ENCODE results near the gene ATP6V0D1.

- TF ChIP-seq CTCF (conservative IDR thresholded peaks at IDR 0.05; ENCODE audit: low read depth in 2 of 2) (no peak), EZH2 (IDR thresholded peaks at IDR 0.05; ENCODE audit: low read depth, unreplicated experiment) (no peak), REST (IDR thresholded peaks at IDR 0.05; ENCODE audit: unreplicated experiment) (no peak), CREB1 (CRISPR knock-in tag; IDR thresholded peaks at IDR 0.05; ENCODE audit: low read depth) (no peak), ETS1 (IDR thresholded peaks at IDR 0.05) (no peak), POLR2AphosphoS5 (IDR thresholded peaks at IDR 0.05; ENCODE audit: low read depth) (no peak), ZNF114 (CRISPR knock-in tag; IDR thresholded peaks at IDR 0.05) (no peak), JUNB (IDR thresholded peaks at IDR 0.05; ENCODE audit: unreplicated experiment) (no peak), STAT1 (IDR thresholded peaks at IDR 0.05; ENCODE audit: unreplicated experiment) (no peak)
Observed at GRCh38 chr16:67423015-67423414, 57.9 kb downstream of the ATP6V0D1 start.
